ENCODE data around the gene FBXO10. TPM values are rescaled to one million over a fixed set of nuclear protein-coding genes. Genes with fewer than 3 reads are reported as not detected.
"Not testable (repeated sequence)": the region's sequence is repeated elsewhere in the genome, so short reads cannot be mapped to it uniquely, and the experiment has no call there.

The FBXO10 gene
- total RNA-seq, 2 donors from 2014 or later, result 5.5 to 5.7 TPM

- TF ChIP-seq, protein P1, sequence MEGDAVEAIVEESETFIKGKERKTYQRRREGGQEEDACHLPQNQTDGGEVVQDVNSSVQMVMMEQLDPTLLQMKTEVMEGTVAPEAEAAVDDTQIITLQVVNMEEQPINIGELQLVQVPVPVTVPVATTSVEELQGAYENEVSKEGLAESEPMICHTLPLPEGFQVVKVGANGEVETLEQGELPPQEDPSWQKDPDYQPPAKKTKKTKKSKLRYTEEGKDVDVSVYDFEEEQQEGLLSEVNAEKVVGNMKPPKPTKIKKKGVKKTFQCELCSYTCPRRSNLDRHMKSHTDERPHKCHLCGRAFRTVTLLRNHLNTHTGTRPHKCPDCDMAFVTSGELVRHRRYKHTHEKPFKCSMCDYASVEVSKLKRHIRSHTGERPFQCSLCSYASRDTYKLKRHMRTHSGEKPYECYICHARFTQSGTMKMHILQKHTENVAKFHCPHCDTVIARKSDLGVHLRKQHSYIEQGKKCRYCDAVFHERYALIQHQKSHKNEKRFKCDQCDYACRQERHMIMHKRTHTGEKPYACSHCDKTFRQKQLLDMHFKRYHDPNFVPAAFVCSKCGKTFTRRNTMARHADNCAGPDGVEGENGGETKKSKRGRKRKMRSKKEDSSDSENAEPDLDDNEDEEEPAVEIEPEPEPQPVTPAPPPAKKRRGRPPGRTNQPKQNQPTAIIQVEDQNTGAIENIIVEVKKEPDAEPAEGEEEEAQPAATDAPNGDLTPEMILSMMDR (IDR thresholded peaks at IDR 0.05), result no peak
- H3K9me3 ChIP-seq, result no peaks in the 10 kb centered on the region
- no peak for DNase-seq (ENCODE audit: low spot score)
- no peaks in the 10 kb centered on the region for H3K27me3 ChIP-seq
- no peak overlapping the region for H3K4me3 ChIP-seq
- H3K4me1 ChIP-seq, result no peaks in the 10 kb centered on the region
- H3K27ac ChIP-seq, result no peak overlapping the region
- H3K36me3 ChIP-seq, result peaks cover 10% of the 10 kb centered on the region
Observed at GRCh38 chr9:37512437-37512836, 63.7 kb downstream of the FBXO10 start.

GRCh38 chr9:37511016-37512010 lies 64.9 kb downstream of the FBXO10 start:
- no peaks in the 10 kb centered on the region for H3K27me3 ChIP-seq
- TF ChIP-seq, protein P1 (IDR thresholded peaks at IDR 0.05), result no peak
- peaks cover 10% of the 10 kb centered on the region for H3K36me3 ChIP-seq
- no peak for DNase-seq (ENCODE audit: low spot score)
- H3K9me3 ChIP-seq, result no peaks in the 10 kb centered on the region
- H3K27ac ChIP-seq, result no peak overlapping the region
- no peak overlapping the region for H3K4me3 ChIP-seq
- no peaks in the 10 kb centered on the region for H3K4me1 ChIP-seq

DNA sequence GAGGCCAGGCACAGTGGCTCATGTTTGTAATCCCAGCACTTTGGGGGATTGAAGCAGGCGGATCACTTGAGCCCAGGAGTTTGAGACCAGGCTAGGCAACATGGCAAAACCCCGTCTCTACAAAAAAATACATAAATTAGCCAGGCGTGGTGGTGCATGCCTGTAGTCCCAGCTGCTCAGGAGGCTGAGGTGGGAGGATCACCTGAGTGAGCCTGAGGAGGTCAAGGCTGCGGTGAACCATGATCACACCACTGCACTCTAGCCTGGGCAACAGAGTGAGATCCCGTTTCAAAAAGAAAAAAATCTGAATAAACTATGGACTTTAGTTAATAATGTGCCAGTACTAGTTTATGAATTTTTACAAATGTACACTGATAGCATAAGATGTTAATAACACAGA lies 66.1 kb downstream of the FBXO10 start:
- DNase-seq (ENCODE audit: low spot score); H3K4me3 ChIP-seq; H3K9me3 ChIP-seq; H3K27ac ChIP-seq; H3K4me1 ChIP-seq; H3K36me3 ChIP-seq; H3K27me3 ChIP-seq: not testable (repeated sequence)

- Histone ChIP-seq H3K36me3 (peaks cover 12% of the 10 kb centered on the region), H3K27ac (no peak overlapping the region), H3K4me1 (no peaks in the 10 kb centered on the region), H3K4me3 (no peak overlapping the region), H3K9me3 (no peaks in the 10 kb centered on the region), H3K27me3 (no peaks in the 10 kb centered on the region)
- TF ChIP-seq, protein P1 (IDR thresholded peaks at IDR 0.05), result no peak
- DNase-seq (ENCODE audit: low spot score), result no peak
Observed at GRCh38 chr9:37509536-37509935, 66.6 kb downstream of the FBXO10 start.

- peaks cover 13% of the 10 kb centered on the region for H3K36me3 ChIP-seq
- TF ChIP-seq, protein P1 (IDR thresholded peaks at IDR 0.05), result no peak
- H3K27me3 ChIP-seq, result no peaks in the 10 kb centered on the region
- no peak for DNase-seq (ENCODE audit: low spot score)
- no peaks in the 10 kb centered on the region for H3K9me3 ChIP-seq
- H3K4me3 ChIP-seq, result no peak overlapping the region
- no peak overlapping the region for H3K27ac ChIP-seq
- no peaks in the 10 kb centered on the region for H3K4me1 ChIP-seq
Observed at GRCh38 chr9:37508834-37509206, 67.4 kb downstream of the FBXO10 start.

GRCh38 chr9:37508135-37508833 lies 67.9 kb downstream of the FBXO10 start:
- TF ChIP-seq, protein P1 (IDR thresholded peaks at IDR 0.05), result no peak
- Histone ChIP-seq H3K36me3 (peaks cover 17% of the 10 kb centered on the region), H3K4me1 (no peaks in the 10 kb centered on the region), H3K9me3 (no peaks in the 10 kb centered on the region), H3K4me3 (no peak overlapping the region), H3K27me3 (no peaks in the 10 kb centered on the region), H3K27ac (no peak overlapping the region)
- DNase-seq (ENCODE audit: low spot score), result no peak

Data from right atrium auricular region (tissue), 2 donors.